Endothelial cell of umbilical vein (primary cell): ENCODE measurements around the gene AGAP2. TPM values are rescaled to one million over a fixed set of nuclear protein-coding genes. Genes with fewer than 3 reads are reported as not detected.

Experiments used
- BruUV-seq: library from RNA; stranded (reverse); fragments of 400-500 nt; replicated peaks from 2 replicates; lab custom pipeline; 2021; lab: Mats Ljungman, UMichigan
- CTCF ChIA-PET: fragments of 300-600, 350-600 bp; sonication (Branson Sonifier 250); formaldehyde crosslinking; loops from one replicate; lab custom pipeline; 2021; ENCODE audit warnings: antibody characterized with exemption, inconsistent platforms; lab: Charles Lee
- POLR2A ChIA-PET: fragments of 300-600, 350-600 bp; sonication (Branson Sonifier 250); formaldehyde crosslinking; loops from one replicate; lab custom pipeline; 2021; ENCODE audit warnings: antibody characterized with exemption, inconsistent platforms; lab: Charles Lee
- DNase-seq: peaks from one replicate; pipeline ENCODE4 v3.0.0-alpha.2; 2011; ENCODE audit warnings: low read depth, low spot score
- FAIRE-seq: peaks from 2 replicates; lab custom pipeline; 2011; peaks lifted over from hg19 to GRCh38; lab: Jason Lieb, UNC
- H2AFZ ChIP-seq: 2 replicates; pipeline ENCODE4 v1.6.0; 2012; ENCODE audit warnings: low read depth, low read length, control low read depth, inconsistent platforms
- H3K27ac ChIP-seq: 2 replicates; pipeline ENCODE4 v1.5.1; 2011; ENCODE audit warnings: low read depth, mild to moderate bottlenecking, control low read depth, low read length, moderate library complexity; ENCODE audit not compliant: insufficient read depth
- H3K27me3 ChIP-seq, 2 experiments: 2 replicates each; pipeline versions ENCODE4 v1.6.0 to v1.6.1; 2011; ENCODE audit warnings: low read length in 2 of 2, mixed read lengths in 1 of 2; ENCODE audit not compliant: control insufficient read depth in 2 of 2, insufficient read depth in 2 of 2
- H3K36me3 ChIP-seq, 2 experiments: 2 replicates in 1 of 2; 3 replicates in 1 of 2; pipeline ENCODE4 v1.5.1; 2011; ENCODE audit warnings: low read length in 2 of 2, mild to moderate bottlenecking in 1 of 2, moderate library complexity in 1 of 2; ENCODE audit not compliant: control insufficient read depth in 2 of 2, insufficient read depth in 2 of 2; ENCODE audit errors: extremely low read depth in 1 of 2
- H3K4me1 ChIP-seq: 3 replicates; pipeline ENCODE4 v1.5.1; 2011; ENCODE audit warnings: mild to moderate bottlenecking, low read length; ENCODE audit not compliant: control insufficient read depth, insufficient read depth; ENCODE audit errors: extremely low read depth
- H3K4me2 ChIP-seq: 2 replicates; pipeline ENCODE4 v1.6.1; 2011; ENCODE audit warnings: low read length, control low read depth, mixed read lengths; ENCODE audit not compliant: insufficient read depth
- H3K4me3 ChIP-seq, 3 experiments: fragments of 200-600 bp in 1 of 3; sonication (generic), shearing (Covaris generic) in 1 of 3; replicated peaks in 1 of 3; 2 replicates each; pipeline ENCODE4 v1.5.1; 2011 to 2016; ENCODE audit warnings: control low read depth in 3 of 3, low read length in 3 of 3, mild to moderate bottlenecking in 2 of 3, inconsistent platforms in 1 of 3, low read depth in 1 of 3, moderate library complexity in 1 of 3; ENCODE audit not compliant: insufficient read depth in 1 of 3
- H3K79me2 ChIP-seq: 2 replicates; pipeline ENCODE4 v1.6.0; 2012; ENCODE audit warnings: low read length, inconsistent platforms; ENCODE audit not compliant: control insufficient read depth, insufficient read depth
- H3K9ac ChIP-seq: replicated peaks from 2 replicates; pipeline ENCODE3; 2011; ENCODE audit warnings: low read length, control low read depth; ENCODE audit not compliant: insufficient read depth; ENCODE audit errors: extremely low read depth
- H3K9me1 ChIP-seq: replicated peaks from 3 replicates; pipeline ENCODE4 v1.6.0; 2011; ENCODE audit warnings: mild to moderate bottlenecking, low read length; ENCODE audit not compliant: control insufficient read depth, insufficient read depth; ENCODE audit errors: extremely low read depth
- H3K9me3 ChIP-seq: replicated peaks from 2 replicates; pipeline ENCODE4 v1.5.1; 2012; ENCODE audit warnings: low read length, inconsistent platforms; ENCODE audit not compliant: control insufficient read depth, insufficient read depth
- H4K20me1 ChIP-seq: replicated peaks from 2 replicates; pipeline ENCODE3; 2011; ENCODE audit warnings: mild to moderate bottlenecking, low read length; ENCODE audit not compliant: control insufficient read depth, insufficient read depth; ENCODE audit errors: extremely low read depth
- EZH2 ChIP-seq: IDR thresholded peaks from 2 replicates; pipeline ENCODE4 v1.6.1; 2012; ENCODE audit warnings: borderline replicate concordance, low read depth, mild to moderate bottlenecking, moderate library complexity, low read length, inconsistent platforms; ENCODE audit not compliant: severe bottlenecking
- FOS ChIP-seq: IDR thresholded peaks from 2 replicates; pipeline ENCODE4 v1.6.1; 2011; ENCODE audit warnings: mild to moderate bottlenecking, low read length, moderate library complexity, borderline replicate concordance; ENCODE audit not compliant: insufficient read depth
- GATA2 ChIP-seq: IDR thresholded peaks from 2 replicates; pipeline ENCODE4 v1.7.0; 2011; ENCODE audit warnings: low read depth, mild to moderate bottlenecking, moderate library complexity, mixed read lengths, low read length; ENCODE audit not compliant: insufficient read length, insufficient read depth
- JUN ChIP-seq: IDR thresholded peaks from 2 replicates; pipeline ENCODE4 v1.6.1; 2011; ENCODE audit warnings: borderline replicate concordance, low read depth; ENCODE audit not compliant: insufficient read length, insufficient read depth
- MYC ChIP-seq: IDR thresholded peaks from one replicate; pipeline ENCODE4 v1.6.1; 2011; ENCODE audit warnings: mild to moderate bottlenecking, low read depth, low read length
- POLR2A ChIP-seq: IDR thresholded peaks from 2 replicates; pipeline ENCODE4 v1.6.1; 2012; ENCODE audit warnings: low read depth, mild to moderate bottlenecking, control low read depth, low read length
- POLR2AphosphoS5 ChIP-seq: IDR thresholded peaks from 2 replicates; pipeline ENCODE4 v1.6.1; 2012; ENCODE audit warnings: low read depth, mild to moderate bottlenecking, control low read depth, low read length, moderate library complexity; ENCODE audit not compliant: insufficient read depth
- dilution Hi-C: fragments of 300-500 bp; cut with MboI; formaldehyde crosslinking; loops from one replicate; pipeline ENCODE4 v1.15.0; 2019; ENCODE audit warnings: low sequenced_read_pairs; ENCODE audit not compliant: extremely low pct_ligation_motif_present
- intact Hi-C: fragments of 100-400 bp; cut with micrococcal nuclease; formaldehyde crosslinking; loops from one replicate; pipeline ENCODE4 v1.10.0; 2022
- polyA plus RNA-seq, 4 experiments: library from polyadenylated mRNA; depleted of rRNA in 3 of 4; stranded (reverse) in 3 of 4; unstranded in 1 of 4; fragments of >200 nt; gene quantifications; 2 replicates each; pipeline versions ENCODE4 v1.2.1 to v1.2.3, GENCODE V29; 2011 to 2012; ENCODE audit warnings: missing spikeins in 1 of 4
- total RNA-seq: library from RNA; stranded (reverse); gene quantifications from 2 replicates; pipeline ENCODE4 v1.2.3, GENCODE V29; 2021
- TF ChIP-seq, protein P1 (sequence below), 2 donors: IDR thresholded peaks; 1 replicate in 1 of 2; 2 replicates in 1 of 2; pipeline ENCODE4 v1.5.1; 2011; ENCODE audit warnings: low read length in 2 of 2, mild to moderate bottlenecking in 2 of 2, moderate library complexity in 2 of 2, control low read depth in 1 of 2, inconsistent platforms in 1 of 2, low read depth in 1 of 2; ENCODE audit not compliant: insufficient read depth in 1 of 2; ENCODE audit errors: extremely low read depth in 1 of 2
- TF ChIP-seq, protein P2 (sequence below): IDR thresholded peaks from 2 replicates; pipeline ENCODE4 v1.6.1; 2011; ENCODE audit not compliant: insufficient read depth, insufficient read length

Gene AGAP2
- total and polyA plus RNA-seq, 2 donors (not counting 3 experiments of a cell fraction or from before 2014, with no cell fraction given): 0.04 to 0.24 TPM

DNA sequence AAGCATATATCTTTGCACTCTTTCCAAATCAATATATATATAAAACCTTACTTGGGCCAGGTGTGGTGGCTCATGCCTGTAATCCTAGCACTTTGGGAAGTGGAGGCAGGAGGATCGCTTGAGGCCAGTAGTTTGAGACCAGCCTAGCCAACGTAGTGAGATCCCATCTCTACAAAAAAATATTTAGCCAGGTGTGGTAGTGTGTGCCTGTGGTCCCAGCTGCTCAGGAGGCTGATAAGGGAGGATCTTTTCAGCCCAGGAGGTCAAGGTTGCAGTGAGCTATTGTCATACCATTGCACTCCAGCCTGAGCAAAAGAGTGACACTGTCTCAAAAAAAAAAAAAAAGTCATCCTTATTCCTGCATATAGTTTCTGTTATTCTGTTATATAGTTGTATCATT lies 30.2 kb downstream of the AGAP2 start:
- POLR2A ChIA-PET: interaction anchor here (0.7 kb wide), 1 partner anchor 1961 kb away, joined by 3 read pairs; no protein-coding TSS in a partner anchor

More for the DNA sequence above, 30.2 kb downstream of the AGAP2 start:
- Histone ChIP-seq H3K9ac (no peak overlapping the region), H4K20me1 (no peaks in the 10 kb centered on the region), H3K27ac (no peak overlapping the region), H3K9me1 (no peaks in the 10 kb centered on the region), H3K4me3 (no peak overlapping the region), H2AFZ (no peak overlapping the region), H3K27me3 (no peaks in the 10 kb centered on the region), H3K79me2 (no peaks in the 10 kb centered on the region), H3K4me1 (no peaks in the 10 kb centered on the region), H3K36me3 (peaks cover 0 to 2% of the 10 kb centered on the region in 2 experiments), H3K4me2 (no peak overlapping the region), H3K9me3 (no peaks in the 10 kb centered on the region)
- DNase-seq: no peak
- no TSS peak for BruUV-seq
- TF ChIP-seq MYC (no peak), JUN (no peak), EZH2 (no peak), POLR2AphosphoS5 (no peak), GATA2 (no peak), POLR2A (no peak), FOS (no peak)
- TF ChIP-seq, protein P1, sequence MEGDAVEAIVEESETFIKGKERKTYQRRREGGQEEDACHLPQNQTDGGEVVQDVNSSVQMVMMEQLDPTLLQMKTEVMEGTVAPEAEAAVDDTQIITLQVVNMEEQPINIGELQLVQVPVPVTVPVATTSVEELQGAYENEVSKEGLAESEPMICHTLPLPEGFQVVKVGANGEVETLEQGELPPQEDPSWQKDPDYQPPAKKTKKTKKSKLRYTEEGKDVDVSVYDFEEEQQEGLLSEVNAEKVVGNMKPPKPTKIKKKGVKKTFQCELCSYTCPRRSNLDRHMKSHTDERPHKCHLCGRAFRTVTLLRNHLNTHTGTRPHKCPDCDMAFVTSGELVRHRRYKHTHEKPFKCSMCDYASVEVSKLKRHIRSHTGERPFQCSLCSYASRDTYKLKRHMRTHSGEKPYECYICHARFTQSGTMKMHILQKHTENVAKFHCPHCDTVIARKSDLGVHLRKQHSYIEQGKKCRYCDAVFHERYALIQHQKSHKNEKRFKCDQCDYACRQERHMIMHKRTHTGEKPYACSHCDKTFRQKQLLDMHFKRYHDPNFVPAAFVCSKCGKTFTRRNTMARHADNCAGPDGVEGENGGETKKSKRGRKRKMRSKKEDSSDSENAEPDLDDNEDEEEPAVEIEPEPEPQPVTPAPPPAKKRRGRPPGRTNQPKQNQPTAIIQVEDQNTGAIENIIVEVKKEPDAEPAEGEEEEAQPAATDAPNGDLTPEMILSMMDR (IDR thresholded peaks at IDR 0.05; ENCODE audit: extremely low read depth in 1 of 2, insufficient read depth in 1 of 2, low read depth in 1 of 2, low read length in 2 of 2): no peak
- TF ChIP-seq, protein P2, sequence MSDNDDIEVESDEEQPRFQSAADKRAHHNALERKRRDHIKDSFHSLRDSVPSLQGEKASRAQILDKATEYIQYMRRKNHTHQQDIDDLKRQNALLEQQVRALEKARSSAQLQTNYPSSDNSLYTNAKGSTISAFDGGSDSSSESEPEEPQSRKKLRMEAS: no peak
- intact Hi-C loops (no loop called here), dilution Hi-C loops (no loop called here)
- no peak for FAIRE-seq
- CTCF ChIA-PET: no interaction called here
